ENCODE data around the gene PRB3.

Gene PRB3

DNA sequence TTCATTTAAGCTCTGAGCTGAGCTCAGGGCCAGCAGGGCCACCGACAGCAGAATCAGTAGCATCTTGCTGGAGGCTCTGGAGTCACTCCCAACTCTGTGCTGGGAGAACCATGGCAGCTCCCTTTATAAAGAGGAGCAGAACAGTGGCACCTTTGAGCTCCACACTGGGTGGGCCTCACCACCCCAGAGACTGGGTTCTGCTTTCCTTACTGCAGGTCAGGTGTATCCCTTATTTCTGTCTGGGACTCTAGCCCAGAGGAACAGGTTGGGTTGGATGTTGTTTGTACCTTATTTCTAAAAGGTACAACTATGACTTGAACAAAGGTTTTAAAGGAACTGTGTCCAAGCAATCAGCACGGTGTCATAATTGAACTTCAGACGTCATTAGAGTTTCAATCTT, at the start of gene PRB3:
Gene PRB3, minus strand, starts transcription at position 101 of the 400 bp plus-strand sequence. Its CDS starts 38 bp downstream, at position 63.
- TF ChIP-seq FOXA1 (IDR thresholded peaks at IDR 0.05) (no peak), ZNF384 (IDR thresholded peaks at IDR 0.05) (no peak), NFRKB (IDR thresholded peaks at IDR 0.05) (no peak), CTBP1 (IDR thresholded peaks at IDR 0.05; ENCODE audit: borderline replicate concordance) (no peak), LEF1 (IDR thresholded peaks at IDR 0.05; ENCODE audit: borderline replicate concordance) (no peak), FOXK2 (IDR thresholded peaks at IDR 0.05) (no peak), SP1 (IDR thresholded peaks at IDR 0.05) (no peak), BHLHE40 (IDR thresholded peaks at IDR 0.05; ENCODE audit: borderline replicate concordance) (no peak), FOXM1 (IDR thresholded peaks at IDR 0.05; ENCODE audit: borderline replicate concordance) (no peak), ARNT (IDR thresholded peaks at IDR 0.05) (no peak), L3MBTL2 (conservative IDR thresholded peaks at IDR 0.05) (no peak), ELF4 (IDR thresholded peaks at IDR 0.05) (no peak), HDGF (IDR thresholded peaks at IDR 0.05; ENCODE audit: borderline replicate concordance) (no peak), SUZ12 (IDR thresholded peaks at IDR 0.05) (no peak), TARDBP (IDR thresholded peaks at IDR 0.05) (no peak)
- ChIA-PET CTCF (no interaction called here), POLR2A (no interaction called here)
- DNase-seq (ENCODE audit: extremely low spot score), result no peak

GRCh38 chr12:11310336-11310735, 40.8 kb upstream of the PRB3 start, which contains the start of gene PRB4:
PRB4 (minus strand) TSS chr12:11310436; CDS start chr12:11310398, 38 bp downstream.
- TF ChIP-seq SUZ12 (IDR thresholded peaks at IDR 0.05) (no peak), FOXM1 (IDR thresholded peaks at IDR 0.05; ENCODE audit: borderline replicate concordance) (no peak), BHLHE40 (IDR thresholded peaks at IDR 0.05; ENCODE audit: borderline replicate concordance) (no peak), ARNT (IDR thresholded peaks at IDR 0.05) (no peak), PKNOX1 (IDR thresholded peaks at IDR 0.05) (no peak), HDGF (IDR thresholded peaks at IDR 0.05; ENCODE audit: borderline replicate concordance) (no peak), FOXA1 (IDR thresholded peaks at IDR 0.05) (no peak), CTBP1 (IDR thresholded peaks at IDR 0.05; ENCODE audit: borderline replicate concordance) (no peak), SP1 (IDR thresholded peaks at IDR 0.05) (no peak)
- CTCF ChIA-PET, result no interaction called here
- DNase-seq (ENCODE audit: extremely low spot score), result no peak
- POLR2A ChIA-PET, result no interaction called here

DNA sequence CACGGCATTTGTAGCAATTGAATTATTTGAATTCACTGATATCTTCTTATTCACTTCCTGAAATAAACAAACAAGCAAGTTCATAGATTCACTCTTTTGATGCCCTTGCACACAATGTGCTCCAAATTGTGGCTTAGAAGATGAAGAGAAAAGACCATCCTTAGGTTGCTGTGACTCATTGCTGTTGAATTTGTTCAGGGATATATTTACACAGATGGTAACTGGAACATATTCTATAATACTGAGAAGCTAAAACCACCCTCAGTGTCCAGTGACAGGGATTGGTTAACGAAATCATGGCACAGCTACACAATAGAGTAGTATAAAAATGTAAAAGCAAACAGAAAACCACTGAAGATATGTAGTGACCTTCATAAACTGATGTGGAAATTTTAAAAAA, 37.6 kb upstream of the PRB3 start:
- ChIA-PET CTCF (no interaction called here), POLR2A (no interaction called here)
- no peak for DNase-seq (ENCODE audit: extremely low spot score)
- TF ChIP-seq HDGF (IDR thresholded peaks at IDR 0.05; ENCODE audit: borderline replicate concordance) (no peak), LEF1 (IDR thresholded peaks at IDR 0.05; ENCODE audit: borderline replicate concordance) (no peak), ELF4 (IDR thresholded peaks at IDR 0.05) (no peak), SUZ12 (IDR thresholded peaks at IDR 0.05) (no peak), BHLHE40 (IDR thresholded peaks at IDR 0.05; ENCODE audit: borderline replicate concordance) (no peak), PKNOX1 (IDR thresholded peaks at IDR 0.05) (no peak), TARDBP (IDR thresholded peaks at IDR 0.05) (no peak), CTBP1 (IDR thresholded peaks at IDR 0.05; ENCODE audit: borderline replicate concordance) (no peak), FOXM1 (IDR thresholded peaks at IDR 0.05; ENCODE audit: borderline replicate concordance) (no peak), L3MBTL2 (conservative IDR thresholded peaks at IDR 0.05) (no peak), NFRKB (IDR thresholded peaks at IDR 0.05) (no peak), FOXK2 (IDR thresholded peaks at IDR 0.05) (no peak), ZNF384 (IDR thresholded peaks at IDR 0.05) (no peak), SP1 (IDR thresholded peaks at IDR 0.05) (no peak), ARNT (IDR thresholded peaks at IDR 0.05) (no peak), FOXA1 (IDR thresholded peaks at IDR 0.05) (no peak)

- ChIA-PET POLR2A (no interaction called here), CTCF (no interaction called here)
- TF ChIP-seq FOXK2 (IDR thresholded peaks at IDR 0.05), result no peak
- TF ChIP-seq NFRKB (IDR thresholded peaks at IDR 0.05), result no peak
- TF ChIP-seq HDGF (IDR thresholded peaks at IDR 0.05; ENCODE audit: borderline replicate concordance), result no peak
- TF ChIP-seq TARDBP (IDR thresholded peaks at IDR 0.05), result no peak
- TF ChIP-seq BHLHE40 (IDR thresholded peaks at IDR 0.05; ENCODE audit: borderline replicate concordance), result no peak
- no peak for TF ChIP-seq CTBP1 (IDR thresholded peaks at IDR 0.05; ENCODE audit: borderline replicate concordance)
- TF ChIP-seq ARNT (IDR thresholded peaks at IDR 0.05), result no peak
- no peak for TF ChIP-seq FOXM1 (IDR thresholded peaks at IDR 0.05; ENCODE audit: borderline replicate concordance)
- no peak for TF ChIP-seq L3MBTL2 (conservative IDR thresholded peaks at IDR 0.05)
- no peak for TF ChIP-seq FOXA1 (IDR thresholded peaks at IDR 0.05)
- no peak for TF ChIP-seq LEF1 (IDR thresholded peaks at IDR 0.05; ENCODE audit: borderline replicate concordance)
- TF ChIP-seq SP1 (IDR thresholded peaks at IDR 0.05), result no peak
- no peak for TF ChIP-seq SUZ12 (IDR thresholded peaks at IDR 0.05)
- no peak for TF ChIP-seq ELF4 (IDR thresholded peaks at IDR 0.05)
- TF ChIP-seq ZNF384 (IDR thresholded peaks at IDR 0.05), result no peak
- no peak for TF ChIP-seq PKNOX1 (IDR thresholded peaks at IDR 0.05)
- no peak for DNase-seq (ENCODE audit: extremely low spot score)
These were observed 3.9 kb upstream of the PRB3 start for GRCh38 chr12:11273449-11273848.

- ChIA-PET CTCF (no interaction called here), POLR2A (no interaction called here)
- no peak for TF ChIP-seq ZNF384 (IDR thresholded peaks at IDR 0.05)
- no peak for TF ChIP-seq FOXK2 (IDR thresholded peaks at IDR 0.05)
- TF ChIP-seq FOXA1 (IDR thresholded peaks at IDR 0.05), result no peak
- TF ChIP-seq SUZ12 (IDR thresholded peaks at IDR 0.05), result no peak
- TF ChIP-seq HDGF (IDR thresholded peaks at IDR 0.05; ENCODE audit: borderline replicate concordance), result no peak
- no peak for TF ChIP-seq ARNT (IDR thresholded peaks at IDR 0.05)
- DNase-seq (ENCODE audit: extremely low spot score), result no peak
These were observed 5.0 kb downstream of the PRB3 start for GRCh38 chr12:11264501-11264900.

GRCh38 chr12:11246489-11246888, 23.0 kb downstream of the PRB3 start:
- CTCF ChIA-PET, result no interaction called here

More at GRCh38 chr12:11246489-11246888, 23.0 kb downstream of the PRB3 start:
- POLR2A ChIA-PET, result no interaction called here
- DNase-seq (ENCODE audit: extremely low spot score), result no peak
- TF ChIP-seq FOXK2 (IDR thresholded peaks at IDR 0.05) (no peak), SUZ12 (IDR thresholded peaks at IDR 0.05) (no peak), SP1 (IDR thresholded peaks at IDR 0.05) (no peak), TARDBP (IDR thresholded peaks at IDR 0.05) (no peak)

Measured in HEK293T (cell line).